ENCODE measurements around the gene NCS1. TPM values are rescaled to one million over a fixed set of nuclear protein-coding genes. Genes with fewer than 3 reads are reported as not detected.

NCS1 gene
- total RNA-seq, 1 donor from 2014 or later, result 312 TPM

GRCh38 chr9:130233587-130233945, 61.4 kb downstream of the NCS1 start:
- no peaks in the 10 kb centered on the region for H3K36me3 Mint-ChIP-seq (ENCODE audit: unreplicated experiment)
- peak overlapping the region; percentile 67 for H3K4me3 Mint-ChIP-seq (ENCODE audit: unreplicated experiment)
- no peak for TF ChIP-seq CTCF (IDR thresholded peaks at IDR 0.05; ENCODE audit: partially characterized antibody, unreplicated experiment)
- H3K4me1 Mint-ChIP-seq (ENCODE audit: low read depth, unreplicated experiment), result peaks cover 24% of the 10 kb centered on the region
- peaks cover 3% of the 10 kb centered on the region for H3K27me3 Mint-ChIP-seq (ENCODE audit: unreplicated experiment)
- peak overlapping the region; percentile 91 for H3K27ac Mint-ChIP-seq (ENCODE audit: unreplicated experiment)
- DNase-seq, result no peak
- H3K9me3 Mint-ChIP-seq (ENCODE audit: unreplicated experiment), result peaks cover 8% of the 10 kb centered on the region

- TF ChIP-seq CTCF (IDR thresholded peaks at IDR 0.05; ENCODE audit: partially characterized antibody, unreplicated experiment), result no peak
- no peaks in the 10 kb centered on the region for H3K36me3 Mint-ChIP-seq (ENCODE audit: unreplicated experiment)
- peaks cover 27% of the 10 kb centered on the region for H3K4me1 Mint-ChIP-seq (ENCODE audit: low read depth, unreplicated experiment)
- H3K27ac Mint-ChIP-seq (ENCODE audit: unreplicated experiment), result peak overlapping the region; percentile 70
- DNase-seq, result no peak
- no peak overlapping the region for H3K4me3 Mint-ChIP-seq (ENCODE audit: unreplicated experiment)
- peaks cover 10% of the 10 kb centered on the region for H3K9me3 Mint-ChIP-seq (ENCODE audit: unreplicated experiment)
- H3K27me3 Mint-ChIP-seq (ENCODE audit: unreplicated experiment), result peaks cover 4% of the 10 kb centered on the region
Observed at GRCh38 chr9:130234340-130235260, 62.4 kb downstream of the NCS1 start.

GRCh38 chr9:130235558-130236435, 63.6 kb downstream of the NCS1 start:
- Mint-ChIP-seq H3K4me1 (ENCODE audit: low read depth, unreplicated experiment) (peaks cover 33% of the 10 kb centered on the region), H3K27ac (ENCODE audit: unreplicated experiment) (peak overlapping the region; percentile 67), H3K4me3 (ENCODE audit: unreplicated experiment) (peak overlapping the region; percentile 21), H3K27me3 (ENCODE audit: unreplicated experiment) (peaks cover 7% of the 10 kb centered on the region), H3K36me3 (ENCODE audit: unreplicated experiment) (no peaks in the 10 kb centered on the region), H3K9me3 (ENCODE audit: unreplicated experiment) (peaks cover 11% of the 10 kb centered on the region)
- peak; percentile 83 for DNase-seq
- TF ChIP-seq CTCF (IDR thresholded peaks at IDR 0.05; ENCODE audit: partially characterized antibody, unreplicated experiment), result peak; percentile 100

GRCh38 chr9:130236436-130236985, 64.3 kb downstream of the NCS1 start:
- no peak overlapping the region for H3K27ac Mint-ChIP-seq (ENCODE audit: unreplicated experiment)
- H3K9me3 Mint-ChIP-seq (ENCODE audit: unreplicated experiment), result peaks cover 13% of the 10 kb centered on the region
- peaks cover 34% of the 10 kb centered on the region for H3K4me1 Mint-ChIP-seq (ENCODE audit: low read depth, unreplicated experiment)
- no peaks in the 10 kb centered on the region for H3K36me3 Mint-ChIP-seq (ENCODE audit: unreplicated experiment)
- peak; percentile 48 for TF ChIP-seq CTCF (IDR thresholded peaks at IDR 0.05; ENCODE audit: partially characterized antibody, unreplicated experiment)
- H3K4me3 Mint-ChIP-seq (ENCODE audit: unreplicated experiment), result no peak overlapping the region
- DNase-seq, result no peak
- peaks cover 9% of the 10 kb centered on the region for H3K27me3 Mint-ChIP-seq (ENCODE audit: unreplicated experiment)
